HAP-1 (cell line): ENCODE data around the gene STARD9.

Experiments used
- DNase-seq, 2 experiments: peaks; one replicate each; pipeline ENCODE4 v3.0.0-alpha.2; 2016 to 2020; ENCODE audit warnings: low spot score in 2 of 2
- H3K27me3 ChIP-seq: fragments of 250-450 bp; sonication (Bioruptor Pico); 2 replicates; pipeline ENCODE4 v1.5.1; 2020; ENCODE audit warnings: low read depth, mild to moderate bottlenecking, moderate library complexity
- H3K36me3 ChIP-seq: fragments of 250-450 bp; sonication (Bioruptor Pico); replicated peaks from 2 replicates; pipeline ENCODE4 v1.5.1; 2020; ENCODE audit warnings: mild to moderate bottlenecking
- H3K4me1 ChIP-seq: fragments of 250-450 bp; sonication (Bioruptor Pico); 2 replicates; pipeline ENCODE4 v1.5.1; 2020; ENCODE audit warnings: mild to moderate bottlenecking
- H3K4me3 ChIP-seq: fragments of 250-450 bp; sonication (Bioruptor Pico); 2 replicates; pipeline ENCODE4 v1.5.1; 2020; ENCODE audit warnings: mild to moderate bottlenecking, moderate library complexity
- H3K9me3 ChIP-seq: fragments of 250-450 bp; sonication (Bioruptor Pico); 2 replicates; pipeline ENCODE4 v1.5.1; 2020; ENCODE audit warnings: mild to moderate bottlenecking, moderate library complexity
- in situ Hi-C: fragments of 300-500 bp; cut with MboI; formaldehyde crosslinking; loops from 3 replicates; pipeline ENCODE4 v1.14.3; 2020; ENCODE audit warnings: low sequenced_read_pairs, inconsistent platforms, mixed read lengths

Gene STARD9

GRCh38 chr15:42726114-42726513, 150.7 kb downstream of the STARD9 start:
- Histone ChIP-seq H3K4me1 (no peaks in the 10 kb centered on the region), H3K9me3 (no peaks in the 10 kb centered on the region), H3K4me3 (no peak overlapping the region), H3K27me3 (no peaks in the 10 kb centered on the region), H3K36me3 (peaks cover 80% of the 10 kb centered on the region)
- in situ Hi-C loops: loop anchor here (25.0 kb wide), 1 partner anchor 561 kb away; no protein-coding TSS in a partner anchor
- DNase-seq: no peak

GRCh38 chr15:42727750-42728381, 152.5 kb downstream of the STARD9 start:
- in situ Hi-C loops: loop anchor here (25.0 kb wide), 1 partner anchor 559 kb away; no protein-coding TSS in a partner anchor
- H3K36me3 ChIP-seq: peaks cover 94% of the 10 kb centered on the region

GRCh38 chr15:42728560-42728959, 153.2 kb downstream of the STARD9 start:
- H3K9me3 ChIP-seq: no peaks in the 10 kb centered on the region
- in situ Hi-C loops: loop anchor here (25.0 kb wide), 1 partner anchor 559 kb away; no protein-coding TSS in a partner anchor
- H3K4me3 ChIP-seq: no peak overlapping the region
- no peak for DNase-seq
- H3K27me3 ChIP-seq: no peaks in the 10 kb centered on the region
- no peaks in the 10 kb centered on the region for H3K4me1 ChIP-seq
- H3K36me3 ChIP-seq: peaks cover 94% of the 10 kb centered on the region

More at GRCh38 chr15:42727750-42728381, 152.5 kb downstream of the STARD9 start:
- Histone ChIP-seq H3K4me3 (no peak overlapping the region), H3K4me1 (no peaks in the 10 kb centered on the region), H3K9me3 (no peaks in the 10 kb centered on the region), H3K27me3 (no peaks in the 10 kb centered on the region)
- DNase-seq: no peak

GRCh38 chr15:42728972-42729371, 153.6 kb downstream of the STARD9 start:
- Histone ChIP-seq H3K36me3 (peaks cover 94% of the 10 kb centered on the region), H3K9me3 (no peaks in the 10 kb centered on the region), H3K4me1 (no peaks in the 10 kb centered on the region), H3K27me3 (no peaks in the 10 kb centered on the region), H3K4me3 (no peak overlapping the region)
- in situ Hi-C loops: loop anchor here (25.0 kb wide), 1 partner anchor 558 kb away; no protein-coding TSS in a partner anchor
- no peak for DNase-seq

GRCh38 chr15:42729409-42729808, 154.0 kb downstream of the STARD9 start:
- in situ Hi-C loops: loop anchor here (25.0 kb wide), 1 partner anchor 558 kb away; no protein-coding TSS in a partner anchor
- H3K9me3 ChIP-seq: no peaks in the 10 kb centered on the region
- peaks cover 94% of the 10 kb centered on the region for H3K36me3 ChIP-seq
- no peaks in the 10 kb centered on the region for H3K4me1 ChIP-seq
- H3K4me3 ChIP-seq: no peak overlapping the region
- DNase-seq: no peak
- H3K27me3 ChIP-seq: no peaks in the 10 kb centered on the region

GRCh38 chr15:42730135-42730534, 154.7 kb downstream of the STARD9 start:
- Histone ChIP-seq H3K36me3 (peaks cover 91% of the 10 kb centered on the region), H3K4me1 (no peaks in the 10 kb centered on the region), H3K27me3 (no peaks in the 10 kb centered on the region), H3K4me3 (no peak overlapping the region), H3K9me3 (no peaks in the 10 kb centered on the region)
- in situ Hi-C loops: loop anchor here (25.0 kb wide), 1 partner anchor 557 kb away; no protein-coding TSS in a partner anchor
- no peak for DNase-seq

GRCh38 chr15:42730536-42730935, 155.1 kb downstream of the STARD9 start:
- Histone ChIP-seq H3K4me1 (no peaks in the 10 kb centered on the region; the same call in 1 of the 2 replicates), H3K4me3 (no peak overlapping the region), H3K9me3 (no peaks in the 10 kb centered on the region), H3K36me3 (peaks cover 90% of the 10 kb centered on the region), H3K27me3 (no peaks in the 10 kb centered on the region)
- DNase-seq: no peak
- in situ Hi-C loops: loop anchor here (25.0 kb wide), 1 partner anchor 557 kb away; no protein-coding TSS in a partner anchor

GRCh38 chr15:42731461-42731860, 156.1 kb downstream of the STARD9 start:
- peaks cover 82% of the 10 kb centered on the region for H3K36me3 ChIP-seq
- no peaks in the 10 kb centered on the region for H3K9me3 ChIP-seq

GRCh38 chr15:42732095-42732827, 156.9 kb downstream of the STARD9 start:
- no peaks in the 10 kb centered on the region for H3K9me3 ChIP-seq
- no peak overlapping the region for H3K4me3 ChIP-seq
- peaks cover 77% of the 10 kb centered on the region for H3K36me3 ChIP-seq
- H3K27me3 ChIP-seq: no peaks in the 10 kb centered on the region
- no peak for DNase-seq
- in situ Hi-C loops: loop anchor here (25.0 kb wide), 1 partner anchor 555 kb away; no protein-coding TSS in a partner anchor
- peaks cover 7% of the 10 kb centered on the region; the same call in 1 of the 2 replicates for H3K4me1 ChIP-seq

More at GRCh38 chr15:42731461-42731860, 156.1 kb downstream of the STARD9 start:
- in situ Hi-C loops: loop anchor here (25.0 kb wide), 1 partner anchor 556 kb away; no protein-coding TSS in a partner anchor
- H3K4me1 ChIP-seq: peaks cover 6% of the 10 kb centered on the region; the same call in 1 of the 2 replicates
- no peak overlapping the region for H3K4me3 ChIP-seq
- DNase-seq: no peak
- H3K27me3 ChIP-seq: no peaks in the 10 kb centered on the region

- no peak overlapping the region for H3K4me3 ChIP-seq
- no peaks in the 10 kb centered on the region for H3K27me3 ChIP-seq
- no peak for DNase-seq
- H3K36me3 ChIP-seq: peaks cover 69% of the 10 kb centered on the region
- in situ Hi-C loops: loop anchor here (25.0 kb wide), 1 partner anchor 554 kb away; no protein-coding TSS in a partner anchor
- H3K9me3 ChIP-seq: no peaks in the 10 kb centered on the region
- H3K4me1 ChIP-seq: peaks cover 10% of the 10 kb centered on the region; the same call in 1 of the 2 replicates
These were observed 157.6 kb downstream of the STARD9 start for GRCh38 chr15:42733027-42733426.

GRCh38 chr15:42734076-42734672, 158.8 kb downstream of the STARD9 start:
- Histone ChIP-seq H3K27me3 (no peaks in the 10 kb centered on the region), H3K36me3 (peaks cover 60% of the 10 kb centered on the region), H3K4me3 (no peak overlapping the region), H3K9me3 (no peaks in the 10 kb centered on the region), H3K4me1 (peaks cover 10% of the 10 kb centered on the region; the same call in 1 of the 2 replicates)
- in situ Hi-C loops: loop anchor here (25.0 kb wide), 1 partner anchor 553 kb away; no protein-coding TSS in a partner anchor
- no peak for DNase-seq

- Histone ChIP-seq H3K4me1 (peaks cover 10% of the 10 kb centered on the region; the same call in 1 of the 2 replicates), H3K9me3 (no peaks in the 10 kb centered on the region), H3K27me3 (no peaks in the 10 kb centered on the region), H3K36me3 (peaks cover 49% of the 10 kb centered on the region), H3K4me3 (peak overlapping the region; percentile 72)
- in situ Hi-C loops: loop anchor here (25.0 kb wide), 1 partner anchor 552 kb away; no protein-coding TSS in a partner anchor
- DNase-seq: no peak
These were observed 160.2 kb downstream of the STARD9 start for GRCh38 chr15:42735382-42736165.
